K562 (cell line): ENCODE measurements around the gene ERAL1. TPM values are rescaled to one million over a fixed set of nuclear protein-coding genes. Genes with fewer than 3 reads are reported as not detected.
A peak's percentile ranks its signal among the peaks of the same experiment; 100 is the strongest.

ENCODE experiments used
- ATAC-seq: fragments of 200-7000 bp; cut with Tn5 transposase; 3 replicates; pipeline ENCODE4 v1.9.1; 2020; ENCODE audit warnings: moderate library complexity
- BruUV-seq: library from RNA; stranded (reverse); fragments of 400-500 nt; replicated peaks from 2 replicates; lab custom pipeline; 2021; lab: Mats Ljungman, UMichigan
- CTCF ChIA-PET: fragments of 300-600 bp; formaldehyde crosslinking; extraction: SDS; loops from one replicate; lab custom pipeline; 2021; ENCODE audit warnings: low intra/inter-chr PET ratio; lab: Yijun Ruan, JAX
- POLR2A ChIA-PET: fragments of 300-600, 350-650 bp; sonication (Branson Sonifier 250); formaldehyde crosslinking; extraction: SDS; loops from one replicate; lab custom pipeline; 2021; ENCODE audit warnings: antibody characterized with exemption, inconsistent platforms; lab: Yijun Ruan, JAX
- DNase-seq, 4 experiments: peaks; one replicate each; pipeline versions ENCODE4 v3.0.0 to v3.0.0-alpha.2; 2011 to 2018; ENCODE audit warnings: low spot score in 3 of 4, mixed read lengths in 3 of 4; ENCODE audit errors: extremely low read depth in 1 of 4
- FAIRE-seq: peaks from 2 replicates; lab custom pipeline; 2011; peaks lifted over from hg19 to GRCh38; lab: Jason Lieb, UNC
- H2AFZ ChIP-seq: 2 replicates; pipeline ENCODE4 v1.6.0; 2011; ENCODE audit warnings: low read depth, low read length, control low read depth, inconsistent platforms
- H3K27ac ChIP-seq: fragments of 200-600 bp; 3 replicates; pipeline ENCODE4 v1.8.0; 2011; ENCODE audit warnings: low read depth, mild to moderate bottlenecking, control low read depth, inconsistent platforms, low read length, moderate library complexity, mixed read lengths; ENCODE audit errors: extremely low read depth
- H3K27me3 ChIP-seq, 2 experiments: fragments of 300-600 bp in 1 of 2; 2 replicates in 1 of 2; 3 replicates in 1 of 2; pipeline versions ENCODE4 v1.6.0 to v1.8.0; 2011; ENCODE audit warnings: inconsistent platforms in 2 of 2, low read length in 2 of 2, mild to moderate bottlenecking in 1 of 2, mixed read lengths in 1 of 2, moderate library complexity in 1 of 2; ENCODE audit not compliant: control insufficient read depth in 2 of 2, insufficient read depth in 2 of 2
- H3K36me3 ChIP-seq: fragments of 300-600 bp; 3 replicates; pipeline ENCODE4 v1.8.0; 2011; ENCODE audit warnings: mild to moderate bottlenecking, low read length, inconsistent platforms; ENCODE audit not compliant: control insufficient read depth, insufficient read depth
- H3K4me1 ChIP-seq, 2 experiments: fragments of 200-600 bp in 1 of 2; replicated peaks in 1 of 2; 2 replicates in 1 of 2; 3 replicates in 1 of 2; pipeline versions ENCODE4 v1.5.1 to v1.8.0; 2011; ENCODE audit warnings: inconsistent platforms in 2 of 2, low read length in 2 of 2, mild to moderate bottlenecking in 1 of 2, mixed read lengths in 1 of 2, moderate library complexity in 1 of 2; ENCODE audit not compliant: control insufficient read depth in 2 of 2, insufficient read depth in 2 of 2
- H3K4me2 ChIP-seq: 2 replicates; pipeline ENCODE4 v1.6.1; 2011; ENCODE audit warnings: low read length, control low read depth, inconsistent platforms, mixed read lengths; ENCODE audit not compliant: insufficient read depth
- H3K4me3 ChIP-seq: fragments of 200-600 bp; sonication (generic), shearing (Covaris generic); 2 replicates; pipeline ENCODE4 v1.5.1; 2016; ENCODE audit warnings: control low read depth, inconsistent platforms
- H3K79me2 ChIP-seq: fragments of 200-600 bp; 3 replicates; pipeline ENCODE4 v1.8.0; 2011; ENCODE audit warnings: low read length, inconsistent platforms; ENCODE audit not compliant: control insufficient read depth, insufficient read depth
- H3K9ac ChIP-seq, 2 experiments: 2 replicates each; pipeline versions ENCODE4 v1.6.0 to v1.6.1; 2011; ENCODE audit warnings: low read depth in 2 of 2, low read length in 2 of 2, control low read depth in 1 of 2, inconsistent platforms in 1 of 2, mild to moderate bottlenecking in 1 of 2, mixed read lengths in 1 of 2; ENCODE audit not compliant: insufficient read depth in 1 of 2
- H3K9me1 ChIP-seq: one replicate; pipeline ENCODE4 v1.6.0; 2011; ENCODE audit warnings: inconsistent platforms, mild to moderate bottlenecking, low read length, moderate library complexity; ENCODE audit not compliant: control insufficient read depth, insufficient read depth
- H3K9me3 ChIP-seq: replicated peaks from 2 replicates; pipeline ENCODE4 v1.5.1; 2011; ENCODE audit warnings: low read depth, low read length, inconsistent platforms; ENCODE audit not compliant: control insufficient read depth, insufficient read depth
- H4K20me1 ChIP-seq: replicated peaks from 2 replicates; pipeline ENCODE4 v1.6.1; 2011; ENCODE audit warnings: low read length, inconsistent platforms, mixed read lengths; ENCODE audit not compliant: control insufficient read depth, insufficient read depth
- CCNT2 ChIP-seq: IDR thresholded peaks from 2 replicates; pipeline ENCODE4 v1.6.1; 2011; ENCODE audit warnings: borderline replicate concordance, low read depth, mild to moderate bottlenecking, moderate library complexity, mixed read lengths, low read length; ENCODE audit not compliant: insufficient read length; ENCODE audit errors: extremely low read depth
- DIDO1 ChIP-seq: fragments of 450-650 bp; IDR thresholded peaks from 2 replicates; pipeline ENCODE4 v1.6.1; 2016; ENCODE audit warnings: low read depth, missing biosample characterization, missing genetic modification characterization
- NFIC ChIP-seq: fragments of 450-650 bp; IDR thresholded peaks from 2 replicates; pipeline ENCODE4 v1.6.1; 2017; ENCODE audit warnings: mild to moderate bottlenecking, inconsistent platforms
- POLR2G ChIP-seq: fragments of 200-400 bp; formaldehyde crosslinking; IDR thresholded peaks from 2 replicates; pipeline ENCODE4 v1.6.1; 2017; ENCODE audit warnings: low read depth, mild to moderate bottlenecking, antibody characterized with exemption, low read length, moderate library complexity
- XRCC5 ChIP-seq: fragments of 200-400 bp; formaldehyde crosslinking; IDR thresholded peaks from 2 replicates; pipeline ENCODE4 v1.6.1; 2017; ENCODE audit warnings: low read depth, mild to moderate bottlenecking, low read length
- ZNF224 ChIP-seq: sonication (generic); formaldehyde crosslinking; IDR thresholded peaks from 2 replicates; pipeline ENCODE4 v1.8.0; 2022; ENCODE audit warnings: mild to moderate bottlenecking, missing genetic modification reagents
- ZNF408 ChIP-seq: fragments of 250-450 bp; sonication (Bioruptor Pico); IDR thresholded peaks from 2 replicates; pipeline ENCODE4 v1.4.0; 2020; ENCODE audit warnings: low read depth, mild to moderate bottlenecking, moderate library complexity
- ZNF780A ChIP-seq: fragments of 250-450 bp; sonication (Bioruptor Pico); IDR thresholded peaks from 2 replicates; pipeline ENCODE4 v1.5.0; 2021; ENCODE audit warnings: mild to moderate bottlenecking
- WGBS: fragments of 100-300 bp; shearing (Covaris generic); methylation state at CpG from one replicate; pipeline ENCODE4 v1.1.6; 2016; ENCODE audit warnings: low coverage, mixed read lengths; ENCODE audit not compliant: insufficient coverage; ENCODE audit errors: missing lambda C conversion rate; 5-methylcytosine and 5-hydroxymethylcytosine counted together
- in situ Hi-C: fragments of 300-500 bp; cut with MboI; formaldehyde crosslinking; loops from 4 replicates; pipeline ENCODE4 v1.15.0; 2018; ENCODE audit warnings: inconsistent platforms, mixed read lengths
- intact Hi-C: fragments of 100-400 bp; cut with micrococcal nuclease; formaldehyde crosslinking; loops from 2 replicates; pipeline ENCODE4 v1.14.2; 2022
- polyA plus RNA-seq, 8 experiments: library from polyadenylated mRNA; depleted of rRNA in 4 of 8; stranded (reverse) in 5 of 8; unstranded in 3 of 8; fragments of >200 nt; fragmentation: Nextera tagmentation in 2 of 8; fragmentation: Illumina TruSeq in 1 of 8; extraction: Ambion mirVana in 2 of 8; extraction: Trizol in 1 of 8; gene quantifications; 2 replicates each; pipeline versions ENCODE4 v1.2.1 to v1.2.3, GENCODE V29; 2011 to 2014; ENCODE audit warnings: inconsistent platforms in 1 of 8, missing spikeins in 1 of 8
- total RNA-seq, 7 experiments: library from RNA; depleted of rRNA in 6 of 7; stranded (reverse); fragments of >200 nt in 6 of 7; fragmentation: Illumina TruSeq in 2 of 7; extraction: Trizol in 2 of 7; gene quantifications; 2 replicates each; pipeline versions ENCODE4 v1.2.1 to v1.2.3, GENCODE V29; 2011 to 2021; ENCODE audit warnings: low replicate concordance in 1 of 7
- TF ChIP-seq, protein P1 (sequence below): sonication (generic); formaldehyde crosslinking; IDR thresholded peaks from 2 replicates; pipeline ENCODE4 v1.8.1; 2022; ENCODE audit warnings: missing genetic modification reagents
- TF ChIP-seq, protein P2 (sequence below): sonication (generic); formaldehyde crosslinking; IDR thresholded peaks from 2 replicates; pipeline ENCODE4 v1.8.1; 2023; ENCODE audit warnings: mild to moderate bottlenecking, missing genetic modification reagents
- TF ChIP-seq, protein P3 (sequence below), 2 experiments: IDR thresholded peaks; 2 replicates each; pipeline ENCODE4 v1.6.1; 2012; ENCODE audit warnings: improper control_type of control experiment in 2 of 2, low read depth in 2 of 2, low read length in 2 of 2, borderline replicate concordance in 1 of 2

Gene ERAL1
- total and polyA plus RNA-seq, 9 of the 15 experiments (the other 6 are each of a cell fraction or from before 2014, with no cell fraction given) = 37.5 to 351 (median 106) TPM

DNA sequence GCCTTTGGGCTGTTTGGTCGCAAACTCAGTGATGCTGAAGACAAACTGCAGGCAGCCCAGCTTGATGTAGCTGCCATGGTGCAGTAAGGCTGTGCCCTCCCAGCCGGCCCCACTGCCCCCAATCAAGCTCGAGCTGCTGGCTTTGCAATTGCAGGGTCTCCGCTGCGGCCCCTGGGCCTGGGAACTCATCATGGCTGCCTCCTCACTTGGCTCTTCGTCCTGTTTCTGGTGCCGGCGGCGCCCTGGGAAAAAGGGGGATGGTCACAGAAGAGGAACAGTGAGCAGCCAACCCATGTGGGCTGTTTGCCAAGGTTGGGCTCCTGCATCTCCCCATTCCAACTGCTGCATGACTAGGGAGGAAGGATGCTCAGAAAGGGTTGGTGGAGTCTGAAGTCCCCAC, 51.5 kb downstream of the ERAL1 start:
- Histone ChIP-seq H3K9ac (peak overlapping the region in 1 of 2 experiments; percentile 67; a peak in 2 of 4 replicates), H3K27me3 (no peaks in the 10 kb centered on the region), H3K9me3 (no peaks in the 10 kb centered on the region), H3K4me3 (no peak overlapping the region), H3K27ac (no peak overlapping the region), H3K79me2 (peaks cover 20% of the 10 kb centered on the region), H3K9me1 (no peaks in the 10 kb centered on the region), H3K4me1 (peaks cover 62 to 66% of the 10 kb centered on the region in 2 experiments), H3K4me2 (peak overlapping the region; percentile 71; the same call in 1 of the 2 replicates), H2AFZ (no peak overlapping the region), H4K20me1 (0 out of 2 replicates have a peak, but pooled peaks cover 6% of the 10 kb centered on the region), H3K36me3 (peaks cover 62% of the 10 kb centered on the region)
- intact Hi-C loops = loop anchor here (10.0 kb wide), 1 partner anchor 311 kb away; the partner anchor contains the start of gene SPAG5
- BruUV-seq = no TSS peak
- FAIRE-seq (no peak), DNase-seq (peak in 1 of 4 experiments; percentile 26), ATAC-seq (no peak)
- ChIA-PET CTCF (no interaction called here), POLR2A (interaction anchor here (0.6 to 1.5 kb wide), 3 partner anchors 8 to 349 kb away, joined by 3 to 7 read pairs (median 3); partner anchors contain the start of gene FLOT2)
- 81% methylated on average over 9 of the region's 9 CpGs for WGBS
- TF ChIP-seq, protein P1, sequence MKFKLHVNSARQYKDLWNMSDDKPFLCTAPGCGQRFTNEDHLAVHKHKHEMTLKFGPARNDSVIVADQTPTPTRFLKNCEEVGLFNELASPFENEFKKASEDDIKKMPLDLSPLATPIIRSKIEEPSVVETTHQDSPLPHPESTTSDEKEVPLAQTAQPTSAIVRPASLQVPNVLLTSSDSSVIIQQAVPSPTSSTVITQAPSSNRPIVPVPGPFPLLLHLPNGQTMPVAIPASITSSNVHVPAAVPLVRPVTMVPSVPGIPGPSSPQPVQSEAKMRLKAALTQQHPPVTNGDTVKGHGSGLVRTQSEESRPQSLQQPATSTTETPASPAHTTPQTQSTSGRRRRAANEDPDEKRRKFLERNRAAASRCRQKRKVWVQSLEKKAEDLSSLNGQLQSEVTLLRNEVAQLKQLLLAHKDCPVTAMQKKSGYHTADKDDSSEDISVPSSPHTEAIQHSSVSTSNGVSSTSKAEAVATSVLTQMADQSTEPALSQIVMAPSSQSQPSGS (CRISPR knock-in tag) = no peak
- TF ChIP-seq POLR2G = peak; percentile 64
- no peak for TF ChIP-seq CCNT2
- TF ChIP-seq, protein P2, sequence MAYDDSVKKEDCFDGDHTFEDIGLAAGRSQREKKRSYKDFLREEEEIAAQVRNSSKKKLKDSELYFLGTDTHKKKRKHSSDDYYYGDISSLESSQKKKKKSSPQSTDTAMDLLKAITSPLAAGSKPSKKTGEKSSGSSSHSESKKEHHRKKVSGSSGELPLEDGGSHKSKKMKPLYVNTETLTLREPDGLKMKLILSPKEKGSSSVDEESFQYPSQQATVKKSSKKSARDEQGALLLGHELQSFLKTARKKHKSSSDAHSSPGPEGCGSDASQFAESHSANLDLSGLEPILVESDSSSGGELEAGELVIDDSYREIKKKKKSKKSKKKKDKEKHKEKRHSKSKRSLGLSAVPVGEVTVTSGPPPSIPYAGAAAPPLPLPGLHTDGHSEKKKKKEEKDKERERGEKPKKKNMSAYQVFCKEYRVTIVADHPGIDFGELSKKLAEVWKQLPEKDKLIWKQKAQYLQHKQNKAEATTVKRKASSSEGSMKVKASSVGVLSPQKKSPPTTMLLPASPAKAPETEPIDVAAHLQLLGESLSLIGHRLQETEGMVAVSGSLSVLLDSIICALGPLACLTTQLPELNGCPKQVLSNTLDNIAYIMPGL (CRISPR knock-in tag) = 0 out of 2 replicates have a peak, but pooled peaks have one; percentile 22
- TF ChIP-seq ZNF224 = no peak
- TF ChIP-seq DIDO1 (tag) = no peak
- TF ChIP-seq ZNF780A = no peak
- TF ChIP-seq ZNF408 (CRISPR knock-in tag) = no peak
- TF ChIP-seq XRCC5 = no peak
- TF ChIP-seq NFIC = peak; percentile 48; the same call in 1 of the 2 replicates
- TF ChIP-seq, protein P3, sequence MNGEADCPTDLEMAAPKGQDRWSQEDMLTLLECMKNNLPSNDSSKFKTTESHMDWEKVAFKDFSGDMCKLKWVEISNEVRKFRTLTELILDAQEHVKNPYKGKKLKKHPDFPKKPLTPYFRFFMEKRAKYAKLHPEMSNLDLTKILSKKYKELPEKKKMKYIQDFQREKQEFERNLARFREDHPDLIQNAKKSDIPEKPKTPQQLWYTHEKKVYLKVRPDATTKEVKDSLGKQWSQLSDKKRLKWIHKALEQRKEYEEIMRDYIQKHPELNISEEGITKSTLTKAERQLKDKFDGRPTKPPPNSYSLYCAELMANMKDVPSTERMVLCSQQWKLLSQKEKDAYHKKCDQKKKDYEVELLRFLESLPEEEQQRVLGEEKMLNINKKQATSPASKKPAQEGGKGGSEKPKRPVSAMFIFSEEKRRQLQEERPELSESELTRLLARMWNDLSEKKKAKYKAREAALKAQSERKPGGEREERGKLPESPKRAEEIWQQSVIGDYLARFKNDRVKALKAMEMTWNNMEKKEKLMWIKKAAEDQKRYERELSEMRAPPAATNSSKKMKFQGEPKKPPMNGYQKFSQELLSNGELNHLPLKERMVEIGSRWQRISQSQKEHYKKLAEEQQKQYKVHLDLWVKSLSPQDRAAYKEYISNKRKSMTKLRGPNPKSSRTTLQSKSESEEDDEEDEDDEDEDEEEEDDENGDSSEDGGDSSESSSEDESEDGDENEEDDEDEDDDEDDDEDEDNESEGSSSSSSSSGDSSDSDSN (IDR thresholded peaks at IDR 0.05; ENCODE audit: borderline replicate concordance in 1 of 2, low read depth in 2 of 2, low read length in 2 of 2) = no peak
- in situ Hi-C loops = no loop called here
